HFFc6 (cell line): ENCODE results near the gene SLC16A8. TPM values are rescaled to one million over a fixed set of nuclear protein-coding genes. Genes with fewer than 3 reads are reported as not detected.

Experiments
- DNase-seq: peaks from one replicate; pipeline ENCODE4 v3.0.0-alpha.2; 2018
- H3K27ac Mint-ChIP-seq: 2 replicates; pipeline ENCODE4 v1.8.0; 2020; ENCODE audit warnings: mild to moderate bottlenecking, mixed read lengths
- H3K27me3 Mint-ChIP-seq: 2 replicates; pipeline ENCODE4 v1.8.0; 2021; ENCODE audit warnings: mild to moderate bottlenecking, moderate library complexity, mixed read lengths; ENCODE audit not compliant: insufficient read depth
- H3K36me3 Mint-ChIP-seq: 2 replicates; pipeline ENCODE4 v1.8.0; 2021; ENCODE audit warnings: low read depth, mixed read lengths
- H3K4me1 Mint-ChIP-seq: 2 replicates; pipeline ENCODE4 v1.8.0; 2020; ENCODE audit warnings: low read depth, mixed read lengths
- H3K4me3 Mint-ChIP-seq: 2 replicates; pipeline ENCODE4 v1.8.0; 2020; ENCODE audit warnings: mild to moderate bottlenecking, moderate library complexity, mixed read lengths
- H3K9me3 Mint-ChIP-seq: 2 replicates; pipeline ENCODE4 v1.8.0; 2020; ENCODE audit warnings: mild to moderate bottlenecking, mixed read lengths
- total RNA-seq, 6 experiments: library from RNA; stranded (reverse); fragmentation: NEBNext Ultra II Directional; extraction: Animal tissue kit (Norgen Biotek cat#: 25700); gene quantifications; 2 replicates in 1 of 6; 3 replicates in 5 of 6; pipeline ENCODE4 v1.2.3, GENCODE V29; 2021
- TF ChIP-seq, protein P1 (sequence below): fragments of 200-600 bp; sonication (generic); IDR thresholded peaks from 2 replicates; pipeline ENCODE4 v1.5.0; 2021; ENCODE audit warnings: antibody characterized with exemption, mild to moderate bottlenecking

SLC16A8 gene
- total RNA-seq, 6 experiments from 2014 or later = not detected

- H3K4me1 Mint-ChIP-seq = 0 out of 2 replicates have a peak, but pooled peaks cover 12% of the 10 kb centered on the region
- H3K27ac Mint-ChIP-seq = no peak overlapping the region
- peaks cover 3% of the 10 kb centered on the region for H3K27me3 Mint-ChIP-seq
- TF ChIP-seq, protein P1, sequence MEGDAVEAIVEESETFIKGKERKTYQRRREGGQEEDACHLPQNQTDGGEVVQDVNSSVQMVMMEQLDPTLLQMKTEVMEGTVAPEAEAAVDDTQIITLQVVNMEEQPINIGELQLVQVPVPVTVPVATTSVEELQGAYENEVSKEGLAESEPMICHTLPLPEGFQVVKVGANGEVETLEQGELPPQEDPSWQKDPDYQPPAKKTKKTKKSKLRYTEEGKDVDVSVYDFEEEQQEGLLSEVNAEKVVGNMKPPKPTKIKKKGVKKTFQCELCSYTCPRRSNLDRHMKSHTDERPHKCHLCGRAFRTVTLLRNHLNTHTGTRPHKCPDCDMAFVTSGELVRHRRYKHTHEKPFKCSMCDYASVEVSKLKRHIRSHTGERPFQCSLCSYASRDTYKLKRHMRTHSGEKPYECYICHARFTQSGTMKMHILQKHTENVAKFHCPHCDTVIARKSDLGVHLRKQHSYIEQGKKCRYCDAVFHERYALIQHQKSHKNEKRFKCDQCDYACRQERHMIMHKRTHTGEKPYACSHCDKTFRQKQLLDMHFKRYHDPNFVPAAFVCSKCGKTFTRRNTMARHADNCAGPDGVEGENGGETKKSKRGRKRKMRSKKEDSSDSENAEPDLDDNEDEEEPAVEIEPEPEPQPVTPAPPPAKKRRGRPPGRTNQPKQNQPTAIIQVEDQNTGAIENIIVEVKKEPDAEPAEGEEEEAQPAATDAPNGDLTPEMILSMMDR = no peak
- no peak overlapping the region for H3K4me3 Mint-ChIP-seq
- H3K9me3 Mint-ChIP-seq = peaks cover 3% of the 10 kb centered on the region; the same call in 1 of the 2 replicates
- DNase-seq = no peak
- H3K36me3 Mint-ChIP-seq = no peaks in the 10 kb centered on the region
Measured at GRCh38 chr22:38108561-38109319, 24.8 kb upstream of the SLC16A8 start.

- Mint-ChIP-seq H3K4me1 (0 out of 2 replicates have a peak, but pooled peaks cover 8% of the 10 kb centered on the region), H3K27ac (no peak overlapping the region), H3K27me3 (peaks cover 1% of the 10 kb centered on the region), H3K9me3 (peaks cover 3% of the 10 kb centered on the region; the same call in 1 of the 2 replicates), H3K36me3 (no peaks in the 10 kb centered on the region), H3K4me3 (no peak overlapping the region)
- no peak for DNase-seq
- TF ChIP-seq, protein P1 = no peak
Measured at GRCh38 chr22:38107692-38108515, 23.9 kb upstream of the SLC16A8 start.

DNA sequence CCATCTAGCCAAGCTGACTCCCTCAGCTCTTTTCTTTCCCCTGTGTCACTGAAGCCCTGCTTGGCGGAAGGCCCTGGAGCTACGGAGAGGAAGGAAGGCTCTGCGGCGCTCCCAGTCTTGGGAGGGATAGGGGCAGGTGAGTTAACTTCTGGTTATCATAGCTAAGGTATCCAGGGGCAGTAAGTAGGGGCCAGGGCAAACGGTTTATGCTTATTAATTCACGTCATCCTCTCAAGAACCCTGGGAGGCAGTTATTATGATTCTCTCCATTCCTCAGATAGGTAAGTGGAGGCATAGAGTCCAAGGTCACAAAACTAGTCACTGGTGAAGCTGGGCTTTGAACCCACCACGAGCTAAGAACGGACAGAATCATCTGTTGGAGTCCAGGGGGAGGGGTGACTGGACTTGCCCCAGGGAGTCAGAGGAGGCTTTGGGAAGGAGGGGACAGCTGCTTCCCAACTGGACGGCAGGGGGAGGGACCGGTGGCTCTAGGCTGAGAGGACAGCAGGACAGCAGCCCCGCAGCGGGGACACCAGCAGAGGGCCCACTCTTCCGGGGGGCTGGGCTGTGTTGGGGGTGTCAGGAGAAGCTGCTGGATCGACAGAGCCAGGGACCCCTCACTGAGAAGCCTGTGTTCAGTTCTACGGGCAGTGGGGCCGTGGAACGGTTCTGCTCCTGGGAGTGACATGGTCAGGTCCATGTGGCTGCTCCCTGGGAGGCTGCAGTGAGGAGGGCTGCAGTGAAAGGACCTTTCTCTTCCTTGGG lies 23.0 kb upstream of the SLC16A8 start:
- DNase-seq = no peak
- no peaks in the 10 kb centered on the region; the same call in 1 of the 2 replicates for H3K27me3 Mint-ChIP-seq
- H3K9me3 Mint-ChIP-seq = peaks cover 3% of the 10 kb centered on the region; the same call in 1 of the 2 replicates
- H3K36me3 Mint-ChIP-seq = no peaks in the 10 kb centered on the region
- H3K4me3 Mint-ChIP-seq = no peak overlapping the region
- TF ChIP-seq, protein P1 = no peak; the same call in 1 of the 2 replicates
- H3K27ac Mint-ChIP-seq = no peak overlapping the region
- H3K4me1 Mint-ChIP-seq = 0 out of 2 replicates have a peak, but pooled peaks cover 8% of the 10 kb centered on the region

DNA sequence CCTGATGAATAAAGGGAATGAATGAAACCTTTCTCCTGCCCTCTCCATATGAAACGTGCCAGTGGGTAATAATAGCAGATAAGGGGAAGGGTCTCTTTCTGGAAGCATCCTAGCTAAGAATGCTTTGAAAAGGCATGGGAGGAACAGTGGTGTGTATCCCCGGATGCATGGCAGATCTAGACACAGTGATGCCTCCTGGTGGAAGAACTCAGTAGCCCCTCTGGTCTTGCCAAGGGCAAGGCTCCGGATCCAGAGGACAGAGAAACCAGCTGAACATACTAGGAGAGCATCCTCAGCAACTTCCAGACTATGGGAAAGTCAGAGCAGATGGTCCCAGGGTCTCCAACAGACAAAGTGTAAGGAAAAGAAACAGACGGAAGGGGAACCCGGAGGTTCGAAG lies 20.1 kb upstream of the SLC16A8 start:
- no peaks in the 10 kb centered on the region for H3K9me3 Mint-ChIP-seq
- no peak for DNase-seq
- H3K4me1 Mint-ChIP-seq = 0 out of 2 replicates have a peak, but pooled peaks cover 8% of the 10 kb centered on the region
- TF ChIP-seq, protein P1 = peak; percentile 63
- no peaks in the 10 kb centered on the region for H3K27me3 Mint-ChIP-seq
- H3K27ac Mint-ChIP-seq = no peak overlapping the region
- no peak overlapping the region for H3K4me3 Mint-ChIP-seq
- no peaks in the 10 kb centered on the region for H3K36me3 Mint-ChIP-seq

- no peaks in the 10 kb centered on the region for H3K27me3 Mint-ChIP-seq
- H3K4me1 Mint-ChIP-seq = peaks cover 12% of the 10 kb centered on the region
- H3K27ac Mint-ChIP-seq = no peak overlapping the region
- no peaks in the 10 kb centered on the region for H3K36me3 Mint-ChIP-seq
- no peak overlapping the region for H3K4me3 Mint-ChIP-seq
- no peaks in the 10 kb centered on the region for H3K9me3 Mint-ChIP-seq
- TF ChIP-seq, protein P1 = no peak
- DNase-seq = no peak
Measured at GRCh38 chr22:38103641-38104040, 19.7 kb upstream of the SLC16A8 start.
